HEK293 (cell line): ENCODE results near the gene RPN1.

Source experiments
- YY1 ChIP-seq: fragments of 450-650 bp; formaldehyde crosslinking; IDR thresholded peaks from 2 replicates; pipeline ENCODE4 v1.5.1; 2018; ENCODE audit warnings: missing biosample characterization, missing genetic modification characterization
- ZBTB8A ChIP-seq: fragments of 450-650 bp; formaldehyde crosslinking; IDR thresholded peaks from 2 replicates; pipeline ENCODE4 v1.5.1; 2016; ENCODE audit warnings: missing biosample characterization, missing genetic modification characterization
- ZNF596 ChIP-seq: fragments of 450-650 bp; IDR thresholded peaks from 2 replicates; pipeline ENCODE4 v1.5.0; 2018; ENCODE audit warnings: missing biosample characterization, mild to moderate bottlenecking, missing genetic modification characterization, moderate library complexity
- TF ChIP-seq, protein P1 (sequence below): fragments of 450-650 bp; formaldehyde crosslinking; IDR thresholded peaks from 2 replicates; pipeline ENCODE4 v1.5.1; 2016; ENCODE audit warnings: missing biosample characterization, missing genetic modification characterization

- no peak for TF ChIP-seq ZBTB8A (tag by site-specific recombination)
- no peak for TF ChIP-seq ZNF596 (tag by site-specific recombination)
- no peak for TF ChIP-seq YY1 (tag by site-specific recombination)
- TF ChIP-seq, protein P1, sequence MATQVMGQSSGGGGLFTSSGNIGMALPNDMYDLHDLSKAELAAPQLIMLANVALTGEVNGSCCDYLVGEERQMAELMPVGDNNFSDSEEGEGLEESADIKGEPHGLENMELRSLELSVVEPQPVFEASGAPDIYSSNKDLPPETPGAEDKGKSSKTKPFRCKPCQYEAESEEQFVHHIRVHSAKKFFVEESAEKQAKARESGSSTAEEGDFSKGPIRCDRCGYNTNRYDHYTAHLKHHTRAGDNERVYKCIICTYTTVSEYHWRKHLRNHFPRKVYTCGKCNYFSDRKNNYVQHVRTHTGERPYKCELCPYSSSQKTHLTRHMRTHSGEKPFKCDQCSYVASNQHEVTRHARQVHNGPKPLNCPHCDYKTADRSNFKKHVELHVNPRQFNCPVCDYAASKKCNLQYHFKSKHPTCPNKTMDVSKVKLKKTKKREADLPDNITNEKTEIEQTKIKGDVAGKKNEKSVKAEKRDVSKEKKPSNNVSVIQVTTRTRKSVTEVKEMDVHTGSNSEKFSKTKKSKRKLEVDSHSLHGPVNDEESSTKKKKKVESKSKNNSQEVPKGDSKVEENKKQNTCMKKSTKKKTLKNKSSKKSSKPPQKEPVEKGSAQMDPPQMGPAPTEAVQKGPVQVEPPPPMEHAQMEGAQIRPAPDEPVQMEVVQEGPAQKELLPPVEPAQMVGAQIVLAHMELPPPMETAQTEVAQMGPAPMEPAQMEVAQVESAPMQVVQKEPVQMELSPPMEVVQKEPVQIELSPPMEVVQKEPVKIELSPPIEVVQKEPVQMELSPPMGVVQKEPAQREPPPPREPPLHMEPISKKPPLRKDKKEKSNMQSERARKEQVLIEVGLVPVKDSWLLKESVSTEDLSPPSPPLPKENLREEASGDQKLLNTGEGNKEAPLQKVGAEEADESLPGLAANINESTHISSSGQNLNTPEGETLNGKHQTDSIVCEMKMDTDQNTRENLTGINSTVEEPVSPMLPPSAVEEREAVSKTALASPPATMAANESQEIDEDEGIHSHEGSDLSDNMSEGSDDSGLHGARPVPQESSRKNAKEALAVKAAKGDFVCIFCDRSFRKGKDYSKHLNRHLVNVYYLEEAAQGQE (tag by site-specific recombination), result no peak
Measured at GRCh38 chr3:128634075-128634611, 16.5 kb downstream of the RPN1 start.
